NCI-H345 treated with DMSO at 0.1 percent for 48 hours (cell line): ENCODE measurements around the gene MBOAT7.
A peak's percentile ranks its signal among the peaks of the same experiment; 100 is the strongest.
"Not testable (repeated sequence)": the region's sequence is repeated elsewhere in the genome, so short reads cannot be mapped to it uniquely, and the experiment has no call there.

Experiments used
- DNase-seq: peaks from one replicate; lab custom pipeline; 2025; ENCODE audit not compliant: unreplicated experiment; lab: John Stamatoyannopoulos, UW

MBOAT7 gene

GRCh38 chr19:54189145-54189734, at the start of gene MBOAT7:
Gene MBOAT7, minus strand, starts transcription at chr19:54189580. Its CDS starts 1,072 bp downstream, at chr19:54188508.
- peak; percentile 39 for DNase-seq

GRCh38 chr19:54233941-54234340, 44.6 kb upstream of the MBOAT7 start:
- DNase-seq, result no peak

- peak; percentile 1 for DNase-seq
Measured at GRCh38 chr19:54231077-54231931, 41.9 kb upstream of the MBOAT7 start.

- DNase-seq, result no peak
Measured at GRCh38 chr19:54230031-54230430, 40.7 kb upstream of the MBOAT7 start.

GRCh38 chr19:54229146-54229545, 39.8 kb upstream of the MBOAT7 start:
- DNase-seq, result no peak

GRCh38 chr19:54224619-54225018, 35.2 kb upstream of the MBOAT7 start:
- DNase-seq, result not testable (repeated sequence)

GRCh38 chr19:54223937-54224281, 34.5 kb upstream of the MBOAT7 start:
- not testable (repeated sequence) for DNase-seq

GRCh38 chr19:54223277-54223936, 34.0 kb upstream of the MBOAT7 start:
- not testable (repeated sequence) for DNase-seq

GRCh38 chr19:54222474-54223276, 33.3 kb upstream of the MBOAT7 start, which contains the start of gene LILRB3:
Gene LILRB3, minus strand, starts transcription at chr19:54223007. Its CDS starts 31 bp downstream, at chr19:54222976.
- DNase-seq, result not testable (repeated sequence)

- DNase-seq, result not testable (repeated sequence)
Measured at GRCh38 chr19:54221947-54222346, 32.6 kb upstream of the MBOAT7 start.

- not testable (repeated sequence) for DNase-seq
Measured at GRCh38 chr19:54219702-54220101, 30.3 kb upstream of the MBOAT7 start.

- no peak for DNase-seq
Measured at GRCh38 chr19:54218960-54219661, 29.7 kb upstream of the MBOAT7 start.

- DNase-seq, result no peak
Measured at GRCh38 chr19:54218259-54218658, 28.9 kb upstream of the MBOAT7 start.

- DNase-seq, result not testable (repeated sequence)
Measured at GRCh38 chr19:54217517-54218247, 28.3 kb upstream of the MBOAT7 start.

- no peak for DNase-seq
Measured at GRCh38 chr19:54216869-54217268, 27.5 kb upstream of the MBOAT7 start.

- DNase-seq, result not testable (repeated sequence)
Measured at GRCh38 chr19:54214734-54215133, 25.4 kb upstream of the MBOAT7 start.

- DNase-seq, result not testable (repeated sequence)
Measured at GRCh38 chr19:54214217-54214616, 24.8 kb upstream of the MBOAT7 start.

- DNase-seq, result no peak
Measured at GRCh38 chr19:54211235-54211634, 21.9 kb upstream of the MBOAT7 start.

- peak; percentile 26 for DNase-seq
Measured at GRCh38 chr19:54209811-54210494, 20.6 kb upstream of the MBOAT7 start.
